Stimulated activated CD8-positive, alpha-beta memory T cell treated with anti-CD3 and anti-CD28 coated beads, Interleukin-2, amount 100 ng/mL, for 1 hour (primary cell): ENCODE data around the gene FAM177A1.

ENCODE experiments used
- DNase-seq, 2 donors: peaks; one replicate each; pipeline ENCODE4 v3.0.0-alpha.2; 2020; ENCODE audit warnings: low read depth in 2 of 2

The FAM177A1 gene

DNA sequence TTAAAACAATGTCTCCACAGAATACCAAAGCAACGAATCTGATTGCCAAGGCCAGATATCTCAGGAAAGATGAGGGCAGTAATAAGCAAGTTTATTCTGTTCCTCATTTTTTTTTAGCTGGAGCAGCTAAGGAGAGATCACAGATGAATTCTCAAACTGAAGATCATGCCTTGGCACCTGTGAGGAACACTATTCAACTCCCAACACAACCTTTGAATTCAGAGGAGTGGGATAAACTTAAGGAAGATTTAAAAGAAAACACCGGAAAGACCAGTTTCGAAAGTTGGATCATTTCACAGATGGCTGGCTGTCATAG, 77.3 kb downstream of the FAM177A1 start:
- no peak for DNase-seq

DNA sequence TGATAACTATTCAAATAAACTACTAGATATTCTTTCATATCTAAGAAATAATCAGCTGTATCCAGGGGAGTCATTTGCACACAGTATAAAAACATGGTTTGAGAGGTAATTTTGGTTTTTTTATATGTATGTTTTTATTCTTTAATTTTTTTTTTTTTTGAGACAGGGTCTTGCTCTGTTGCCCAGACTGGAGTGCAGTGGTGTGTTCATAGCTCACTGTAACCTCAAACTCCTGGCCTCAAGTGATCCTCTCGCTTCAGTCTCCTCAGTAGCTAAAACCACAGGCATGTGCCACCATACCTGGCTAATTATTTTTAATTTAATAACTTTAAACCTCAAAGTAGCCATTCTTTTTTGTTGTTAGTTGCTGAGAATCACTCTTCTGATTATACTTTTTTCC, 78.1 kb downstream of the FAM177A1 start:
- DNase-seq: no peak
